ENCODE measurements around the gene HDAC4. TPM values are rescaled to one million over a fixed set of nuclear protein-coding genes. Genes with fewer than 3 reads are reported as not detected.

Gene HDAC4
- total and polyA plus RNA-seq, 9 of the 15 experiments (the other 6 are each of a cell fraction or from before 2014, with no cell fraction given): 0.11 to 20.2 (median 4.0) TPM

- TF ChIP-seq REST (IDR thresholded peaks at IDR 0.05; ENCODE audit: borderline replicate concordance) (no peak), REST (CRISPR knock-in tag; IDR thresholded peaks at IDR 0.05; ENCODE audit: low read depth) (no peak)
Observed at GRCh38 chr2:239282448-239283287, 118.2 kb downstream of the HDAC4 start (continued).
